Activated gamma-delta T cell (primary cell): ENCODE data around the gene FLVCR2.

Source experiments
- DNase-seq: peaks from one replicate; lab custom pipeline; 2025; lab: John Stamatoyannopoulos, UW

FLVCR2 gene

DNA sequence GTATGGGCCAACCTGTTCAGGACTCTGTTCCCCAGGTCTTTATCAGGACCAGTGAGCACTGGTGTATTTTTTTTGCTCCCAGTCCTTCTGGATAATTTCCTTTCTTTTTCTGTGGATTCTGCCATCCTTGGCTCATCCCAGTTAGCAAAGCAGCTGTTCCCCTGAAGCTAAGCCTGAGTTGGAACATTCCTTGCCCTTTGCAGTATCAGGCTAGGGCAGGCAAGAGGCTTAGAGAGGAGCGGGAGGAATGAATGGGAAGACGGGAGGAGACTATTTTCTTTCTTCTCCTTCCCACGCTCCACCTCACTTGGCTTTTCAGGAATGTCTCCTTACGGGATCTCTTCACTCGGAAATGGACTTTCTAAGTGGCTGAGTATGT is 53.0 kb downstream of the FLVCR2 start:
- DNase-seq, result no peak

DNA sequence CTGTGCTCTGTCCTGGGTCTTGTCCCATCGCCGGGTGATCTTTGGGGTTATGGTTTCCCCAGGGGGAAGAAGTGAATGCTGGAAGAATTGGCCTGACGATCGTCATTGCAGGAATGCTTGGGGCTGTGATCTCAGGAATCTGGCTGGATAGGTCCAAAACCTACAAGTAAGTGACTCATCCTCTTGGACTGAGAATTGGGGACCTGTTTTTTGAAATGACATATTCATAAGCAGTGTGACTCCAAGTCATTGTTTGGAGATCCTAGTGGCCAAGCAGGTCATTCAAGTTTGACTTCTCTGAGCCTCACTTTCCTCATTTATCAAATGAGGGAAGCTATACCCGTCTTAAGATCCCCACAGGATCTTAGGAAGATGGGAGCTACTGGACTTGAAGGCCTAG is 56.4 kb downstream of the FLVCR2 start:
- no peak for DNase-seq

DNA sequence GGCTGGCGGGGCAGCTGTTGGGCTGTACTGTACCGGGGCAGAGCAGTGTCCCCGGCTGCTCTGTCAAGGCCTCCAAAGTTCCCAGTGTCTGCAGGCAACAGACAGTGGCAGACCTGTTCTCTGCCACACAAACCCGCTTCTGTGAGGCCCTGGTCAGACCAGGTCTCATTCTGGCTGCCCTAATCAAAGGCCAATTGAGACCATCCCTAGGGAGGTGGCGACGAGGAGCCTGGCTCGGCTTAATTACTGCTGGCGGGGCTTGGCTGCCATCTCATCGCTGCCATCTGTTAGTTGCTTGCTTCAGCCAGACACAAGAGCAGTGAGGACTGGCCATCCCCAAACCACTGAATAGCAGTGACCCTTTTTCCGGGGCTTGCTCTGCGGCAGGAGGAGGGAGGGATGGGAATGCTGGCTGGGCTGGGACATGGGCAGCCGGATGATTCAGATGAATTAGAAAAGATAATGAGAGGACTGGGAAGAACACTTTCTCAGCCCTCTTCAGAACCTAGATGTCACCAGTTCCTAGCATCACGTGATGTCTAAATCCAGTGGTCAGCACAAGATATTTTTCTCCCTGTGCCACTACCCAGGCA is 57.8 kb downstream of the FLVCR2 start:
- DNase-seq, result no peak

DNA sequence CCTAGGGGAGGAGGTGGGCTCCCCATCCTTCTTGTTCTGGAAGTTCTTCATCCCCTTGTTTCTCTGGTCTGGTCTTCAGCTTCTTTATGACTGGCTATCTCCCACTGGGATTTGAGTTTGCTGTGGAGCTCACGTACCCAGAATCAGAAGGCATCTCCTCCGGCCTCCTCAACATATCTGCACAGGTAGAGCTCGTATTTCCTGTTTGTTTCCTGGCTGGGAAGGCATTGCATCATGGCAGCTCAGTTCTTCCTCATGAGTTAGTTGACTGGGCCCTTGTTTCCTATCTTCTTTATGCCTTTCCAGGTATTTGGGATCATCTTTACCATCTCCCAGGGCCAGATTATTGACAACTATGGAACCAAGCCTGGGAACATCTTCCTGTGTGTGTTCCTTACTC is 62.5 kb downstream of the FLVCR2 start:
- DNase-seq, result no peak

DNA sequence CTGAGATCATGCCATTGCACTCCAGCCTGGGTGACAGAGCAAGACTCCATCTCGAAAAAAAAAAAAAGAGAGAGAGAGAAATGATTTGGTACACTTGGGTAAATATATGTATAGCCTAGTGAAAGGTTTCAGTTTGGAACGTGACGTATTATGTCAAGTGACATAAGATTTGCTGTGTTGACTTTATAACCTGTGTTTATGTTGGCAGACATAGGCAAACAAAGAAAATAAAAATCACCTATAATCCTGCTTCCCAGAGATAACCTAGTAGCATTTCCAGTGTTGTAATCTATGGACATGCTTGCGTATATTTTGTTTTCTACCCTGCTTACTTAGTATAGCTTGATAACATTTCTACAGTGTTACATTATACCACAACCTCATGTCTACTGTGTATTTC is 65.6 kb downstream of the FLVCR2 start:
- DNase-seq, result no peak

DNA sequence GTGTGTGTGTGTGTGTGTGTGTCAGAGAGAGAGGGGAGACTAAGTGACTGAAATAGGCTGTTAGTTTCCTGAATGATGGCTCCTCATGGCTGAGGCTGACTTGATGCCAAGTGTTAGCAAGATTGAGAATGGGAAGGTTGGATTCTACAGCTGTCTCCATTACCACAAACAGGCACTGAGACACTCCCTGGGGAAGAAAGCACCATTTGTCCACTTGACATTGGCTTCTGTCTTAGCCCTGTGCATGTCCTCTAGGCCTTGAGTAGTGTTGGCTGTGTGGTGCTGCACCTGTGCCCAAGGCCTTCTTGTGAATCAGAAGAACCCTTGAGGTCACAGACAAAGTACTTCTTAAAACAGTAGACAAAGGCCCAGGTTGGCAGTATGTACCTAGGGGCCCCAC is 66.6 kb downstream of the FLVCR2 start:
- DNase-seq, result no peak

DNA sequence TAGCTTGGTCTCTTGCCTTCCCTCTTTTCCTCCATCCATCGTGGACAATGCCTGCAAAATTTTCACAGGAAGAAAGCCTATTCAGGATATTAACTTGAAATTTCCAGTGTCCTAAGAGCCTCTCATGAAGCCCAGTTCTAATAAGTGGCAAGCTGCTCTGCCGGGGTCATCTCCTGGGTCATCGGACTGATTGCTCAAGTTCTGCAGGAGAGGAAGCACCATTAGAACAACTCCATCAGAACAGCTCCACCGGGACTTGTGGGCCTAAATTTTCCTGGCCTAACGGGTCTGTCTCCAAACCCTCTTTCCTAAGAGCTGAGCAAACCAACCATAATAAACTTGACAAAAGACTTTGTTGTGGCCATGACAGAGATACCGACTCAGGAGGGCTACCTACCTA is 68.3 kb downstream of the FLVCR2 start:
- DNase-seq, result no peak

DNA sequence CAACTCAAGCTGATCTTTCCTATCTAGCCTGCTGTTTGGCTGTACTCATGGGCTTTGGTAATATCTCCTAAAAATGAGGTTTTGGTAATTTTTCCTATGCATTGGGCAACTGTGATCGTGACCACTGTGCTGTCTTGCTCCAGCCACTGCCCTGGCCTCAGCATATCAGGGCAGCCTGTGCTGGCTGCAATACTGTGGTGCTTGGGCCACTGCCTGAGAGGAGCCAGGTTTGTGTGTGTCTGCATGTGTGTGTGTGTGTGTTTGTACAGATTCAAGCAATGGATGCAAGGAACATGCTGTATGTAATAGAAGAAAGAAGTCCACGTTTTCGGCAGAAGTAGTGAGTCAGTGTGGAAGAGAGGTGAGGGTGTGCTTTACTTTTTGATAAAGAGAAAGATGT is 69.2 kb downstream of the FLVCR2 start:
- DNase-seq, result no peak

DNA sequence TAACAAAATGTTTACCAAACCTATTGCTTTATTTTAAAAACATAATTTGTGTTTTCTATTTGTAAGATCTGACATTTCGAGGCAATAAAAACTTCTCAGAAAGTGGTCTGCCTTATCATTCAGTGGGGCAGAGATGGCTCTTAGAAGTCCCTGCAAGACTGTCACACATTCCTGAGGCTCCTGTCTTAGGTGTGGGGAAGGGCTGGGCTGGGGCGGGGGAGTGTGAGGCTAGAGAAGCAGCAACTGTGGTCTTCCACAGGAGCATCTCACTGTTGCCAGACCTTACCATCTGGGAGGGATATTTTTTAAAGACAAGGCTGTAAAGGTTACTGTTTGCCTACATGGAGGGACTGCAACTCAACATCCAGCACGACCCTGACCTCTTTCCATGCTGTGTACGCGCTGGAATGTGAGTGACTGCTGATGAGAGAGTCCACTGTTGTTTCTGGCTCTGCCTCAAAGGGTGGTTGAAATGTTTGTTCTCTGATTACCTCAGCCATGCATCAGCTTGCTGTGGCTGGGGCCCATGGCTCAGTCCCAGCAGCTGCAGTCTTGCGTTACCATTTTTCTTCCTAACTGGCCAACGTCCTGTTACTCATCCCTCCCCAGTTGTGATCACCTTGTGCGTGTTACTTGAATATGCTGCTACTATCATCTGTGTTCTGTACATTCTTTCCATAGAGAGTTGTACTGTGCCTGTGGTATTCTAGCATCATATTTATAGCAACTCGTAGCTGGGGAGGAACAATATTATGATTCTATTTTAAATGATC is 69.8 kb downstream of the FLVCR2 start:
- no peak for DNase-seq

DNA sequence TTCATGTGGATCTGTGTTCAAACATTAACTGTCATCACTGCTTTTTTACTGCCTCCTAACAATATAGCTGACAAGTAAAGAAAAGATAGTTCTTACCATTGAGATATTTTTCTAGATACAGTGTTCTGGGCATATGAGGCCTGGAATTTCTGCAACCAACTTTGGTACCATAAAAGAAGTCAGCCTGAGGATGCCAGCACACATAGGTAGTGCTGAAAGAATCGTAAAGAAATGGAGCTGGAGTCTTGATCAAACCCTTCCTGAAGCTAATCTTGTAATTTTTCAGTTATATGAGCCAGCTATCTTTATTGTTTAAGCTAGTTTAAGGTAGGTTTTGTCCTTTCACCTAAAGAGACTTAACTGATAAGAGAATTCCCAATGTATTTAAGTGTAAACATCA is 70.9 kb downstream of the FLVCR2 start:
- no peak for DNase-seq

DNA sequence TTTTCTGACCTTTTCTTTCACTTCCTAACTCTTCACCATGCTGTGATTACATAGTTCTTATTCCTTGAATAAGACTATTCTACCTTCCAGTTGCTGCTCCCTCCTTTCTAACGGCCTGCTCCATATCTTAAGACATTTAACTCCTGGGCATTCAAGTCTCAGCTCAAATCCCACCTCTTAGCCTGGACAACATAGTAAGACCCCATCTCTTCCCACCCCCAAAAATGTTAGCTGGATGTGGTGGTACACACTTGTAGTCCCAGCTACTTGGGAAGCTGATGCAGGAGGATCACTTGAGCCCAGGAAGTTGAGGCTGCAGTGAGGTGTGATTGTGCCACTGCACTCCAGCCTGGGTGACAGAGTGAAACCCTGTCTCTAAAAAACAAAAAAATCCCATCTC is 71.4 kb downstream of the FLVCR2 start:
- no peak for DNase-seq

DNA sequence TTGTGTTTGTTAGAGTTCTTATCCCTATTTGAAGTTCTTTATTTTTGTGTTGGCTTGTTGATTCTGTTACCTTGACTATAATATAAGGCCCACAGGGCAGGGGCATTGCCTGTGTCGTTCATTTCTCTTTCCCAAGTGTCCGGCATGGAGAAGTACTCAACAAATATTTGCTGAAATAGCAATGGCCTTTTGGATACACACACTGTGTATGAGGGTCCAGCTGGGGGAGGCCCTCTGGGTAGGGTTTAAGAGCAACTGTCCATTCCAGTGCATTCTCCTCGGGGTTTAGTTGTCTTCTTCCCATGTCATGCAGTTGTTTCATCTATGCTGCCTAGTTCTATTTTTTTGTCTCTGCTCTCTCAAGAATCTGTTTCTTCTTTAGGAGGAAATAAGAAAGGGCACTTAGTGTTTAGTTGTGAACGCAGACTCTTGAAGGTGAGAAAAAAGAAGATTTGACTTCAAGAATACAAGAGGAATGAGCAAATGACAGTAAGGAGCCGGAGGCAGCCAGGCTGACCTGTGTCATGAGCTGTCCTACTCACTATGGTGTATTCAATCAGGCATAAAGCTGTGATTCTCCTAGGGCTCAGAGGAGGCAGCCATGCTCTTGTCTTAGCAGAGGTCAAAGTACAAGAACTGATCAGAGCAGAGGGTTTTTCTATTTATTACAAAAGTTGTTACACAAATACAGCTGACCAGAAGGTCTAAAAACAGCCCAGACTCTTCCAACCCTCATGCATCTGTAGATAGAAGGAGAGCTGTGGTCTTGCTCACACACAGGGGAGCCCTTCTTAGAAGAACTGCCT is 72.0 kb downstream of the FLVCR2 start:
- DNase-seq, result no peak

DNA sequence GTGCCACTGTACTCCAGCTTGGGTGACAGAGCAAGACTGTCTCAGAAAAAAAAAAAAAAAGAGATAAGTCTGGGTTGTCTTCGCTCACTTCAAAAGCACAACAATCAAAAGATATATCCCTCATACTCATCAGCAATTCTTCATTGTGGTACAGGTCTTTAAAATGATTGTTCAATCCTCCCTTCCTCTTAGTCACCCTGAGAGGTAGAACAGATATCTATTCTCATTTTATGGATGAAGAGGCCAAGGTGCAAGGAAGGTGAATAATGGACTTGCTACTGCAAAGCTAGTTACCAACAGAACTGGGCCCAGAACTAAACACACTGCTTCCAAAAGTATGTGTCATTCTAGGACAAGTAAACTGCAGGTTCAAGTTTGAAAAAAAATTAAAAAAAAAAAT is 75.1 kb downstream of the FLVCR2 start:
- DNase-seq, result no peak

DNA sequence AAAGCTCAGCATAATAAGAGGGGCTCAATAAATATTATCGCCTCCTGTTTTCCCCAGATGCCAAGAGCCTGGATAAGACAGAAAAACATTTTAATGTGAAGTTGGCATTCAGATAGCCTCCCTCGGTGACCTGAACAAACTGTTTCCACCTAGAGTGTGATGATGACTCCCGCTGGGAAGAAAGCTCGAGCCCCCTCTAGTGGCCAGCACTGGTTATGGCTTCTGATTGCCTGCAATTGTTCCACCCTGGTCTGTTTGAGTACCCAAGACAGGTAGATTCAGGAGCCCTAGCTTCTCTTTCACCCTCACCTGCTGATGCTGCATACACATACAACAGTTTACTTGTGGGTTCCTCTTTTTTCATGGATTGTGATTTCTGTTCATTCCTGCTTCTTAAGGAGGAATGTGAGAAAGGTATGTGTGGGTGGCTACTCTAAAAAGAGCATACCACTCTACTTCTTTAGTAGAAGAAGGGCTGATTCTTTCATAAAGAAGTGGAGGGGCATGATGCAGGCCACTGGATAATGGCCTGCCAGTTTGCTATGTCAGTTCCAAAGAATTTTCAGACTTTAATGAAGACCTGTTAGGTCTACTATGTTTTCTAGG is 75.8 kb downstream of the FLVCR2 start:
- no peak for DNase-seq

DNA sequence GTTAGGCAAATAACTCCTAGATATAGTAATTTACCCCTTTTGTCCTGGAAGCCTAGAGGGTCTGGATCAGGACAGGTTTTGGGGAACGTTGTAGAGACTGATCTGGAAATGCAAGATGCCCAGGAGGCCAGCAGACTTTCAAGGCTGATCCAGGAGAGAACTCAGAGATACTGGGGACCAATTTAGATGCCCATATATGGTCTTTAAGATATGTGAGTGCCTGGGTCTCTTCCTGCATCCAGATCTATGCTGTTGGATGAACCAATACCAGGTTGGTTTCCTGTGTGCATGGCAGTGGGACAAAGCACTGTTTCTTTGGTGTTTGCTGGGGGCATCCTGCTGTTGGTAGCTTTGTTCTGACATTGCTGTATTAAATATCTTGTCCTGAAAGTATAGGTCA is 76.8 kb downstream of the FLVCR2 start:
- no peak for DNase-seq

DNA sequence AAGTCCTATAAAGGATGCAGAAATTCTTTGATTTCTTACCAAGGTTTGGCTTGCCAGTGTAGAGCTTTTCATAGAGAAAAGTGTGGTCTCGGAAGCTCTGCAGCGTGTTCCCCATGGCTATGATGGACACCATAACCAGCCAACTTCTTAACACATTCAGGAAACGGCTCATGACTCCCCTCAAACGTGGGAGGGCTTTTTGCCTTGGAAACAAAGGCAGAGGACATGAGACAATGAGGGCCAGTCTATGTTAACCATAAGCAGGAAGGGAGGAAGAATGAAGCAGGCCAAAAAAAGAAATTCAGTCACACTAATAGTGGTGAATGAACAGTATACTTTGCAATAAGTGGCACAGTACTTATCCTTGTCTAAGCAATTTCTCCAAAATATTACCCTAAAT is 78.9 kb downstream of the FLVCR2 start:
- no peak for DNase-seq

DNA sequence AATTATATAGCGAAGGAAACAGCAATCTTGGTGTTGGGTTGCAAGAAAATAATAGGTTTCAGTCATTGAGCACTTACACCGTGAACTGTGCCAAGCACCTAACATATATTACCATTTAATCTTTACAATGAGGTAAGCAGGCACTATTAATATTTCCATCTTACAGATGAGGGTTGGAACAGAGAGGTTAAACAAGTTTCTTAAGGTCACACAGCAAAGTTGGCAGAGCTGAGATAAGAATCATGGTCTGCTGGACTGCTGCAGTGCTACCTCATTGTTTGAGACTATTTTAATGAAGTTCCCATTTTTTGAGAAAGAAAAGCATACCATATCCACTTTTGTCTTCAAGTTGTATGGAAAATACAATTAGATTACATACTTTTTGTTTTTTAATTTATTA is 80.5 kb downstream of the FLVCR2 start:
- no peak for DNase-seq

DNA sequence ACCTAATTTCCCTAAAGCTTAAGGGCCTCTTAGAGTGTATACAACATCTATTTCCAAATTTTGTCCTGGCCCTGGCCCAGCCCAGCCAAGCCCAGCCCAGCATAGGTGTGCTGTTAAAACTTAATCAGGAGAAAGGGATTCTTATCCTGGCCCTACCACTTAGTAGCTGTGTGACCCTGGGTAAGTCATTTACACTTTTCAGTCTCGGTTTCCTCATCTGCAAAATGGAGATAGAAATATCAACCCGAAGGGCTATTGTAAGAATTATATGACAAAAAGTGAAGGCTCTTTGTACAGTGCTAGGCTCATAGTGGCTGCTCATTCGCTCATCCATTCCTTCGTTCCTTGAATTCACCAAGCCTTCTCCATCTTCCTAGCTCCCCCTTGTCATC is 81.8 kb downstream of the FLVCR2 start:
- no peak for DNase-seq

DNA sequence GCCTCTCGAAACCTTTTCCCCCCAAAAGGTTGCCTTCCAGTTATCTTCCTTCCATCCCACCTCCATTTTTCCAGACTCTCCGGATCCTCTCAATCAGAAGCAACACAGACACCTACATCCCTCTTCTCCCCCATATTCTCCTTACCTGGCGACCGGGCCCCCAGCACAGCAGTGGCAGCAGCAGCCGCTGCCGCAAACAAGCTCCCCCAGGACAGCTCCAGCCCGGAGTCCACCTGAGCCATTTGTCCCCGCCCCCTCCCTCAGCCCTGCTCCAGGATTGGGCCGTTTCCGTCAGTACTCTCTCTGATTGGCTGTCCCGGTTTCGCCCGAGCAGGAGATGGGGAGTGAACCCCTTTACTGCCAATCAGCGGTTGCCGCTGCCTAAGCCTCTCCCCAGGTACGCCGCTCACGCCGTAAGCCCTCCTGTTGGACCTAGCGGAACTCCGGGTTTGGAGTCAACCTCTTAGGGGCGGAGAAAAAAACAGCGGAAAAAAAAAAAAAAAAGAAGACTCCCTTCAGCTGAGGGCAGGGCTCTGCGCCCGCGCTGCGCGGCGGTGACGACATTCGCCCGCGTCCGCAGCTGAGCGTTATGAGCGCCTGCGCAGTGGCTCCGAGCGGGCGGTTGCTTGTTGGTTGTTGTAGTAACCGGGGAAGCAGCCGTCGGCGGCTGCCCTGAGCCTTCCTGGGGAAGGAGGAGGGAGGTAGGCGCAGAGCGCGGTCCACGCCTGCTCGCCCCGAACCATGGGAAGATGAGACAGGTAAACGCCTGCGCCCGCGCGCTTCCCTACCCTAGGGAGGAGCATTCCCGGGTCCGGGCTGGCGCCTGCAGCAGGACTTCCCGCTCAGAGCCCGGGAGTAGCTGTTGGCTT is 82.4 kb downstream of the FLVCR2 start, which contains the start of the genes ERG28 and TTLL5:
Gene ERG28, minus strand, starts transcription at position 247 of the 869 bp plus-strand sequence. CDS start 3,374 bp downstream, outside the sequence.
Gene TTLL5, plus strand, starts transcription at position 617 of the 869 bp plus-strand sequence. CDS start 1,904 bp downstream, outside the sequence.
- DNase-seq, result peak; percentile 95

DNA sequence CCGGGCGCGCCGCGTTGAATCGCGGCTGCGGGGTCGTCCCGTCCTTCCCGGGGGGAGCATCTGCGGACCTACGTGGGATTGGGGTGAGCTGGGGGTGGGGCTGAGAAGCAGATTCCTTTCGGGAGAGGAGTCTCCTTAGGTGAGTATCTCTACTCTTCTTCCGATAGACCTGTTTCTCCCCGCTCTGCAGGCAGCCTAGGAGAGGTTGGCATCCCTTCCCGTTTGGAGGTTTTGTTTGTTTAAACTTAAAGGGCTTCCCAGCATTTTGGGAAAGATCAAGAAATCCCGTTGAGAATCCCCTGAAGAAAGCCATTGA is 83.0 kb downstream of the FLVCR2 start:
- no peak for DNase-seq

DNA sequence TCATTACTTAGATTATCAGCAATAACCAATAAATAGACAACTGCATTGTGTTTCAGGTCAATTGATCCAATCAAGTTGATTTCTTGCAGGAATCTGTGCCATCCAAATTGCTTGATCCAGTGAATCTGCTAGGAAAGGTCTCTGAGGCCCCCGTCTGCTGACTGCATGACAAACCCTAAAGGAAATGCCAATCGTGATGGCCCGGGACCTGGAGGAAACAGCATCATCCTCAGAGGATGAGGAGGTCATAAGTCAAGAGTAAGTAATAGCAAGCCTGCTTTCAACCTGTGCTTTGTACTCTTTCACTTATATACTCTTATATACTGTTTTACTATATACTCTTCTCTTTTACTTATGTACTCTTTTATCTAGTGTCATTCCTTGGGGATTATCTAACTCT is 84.5 kb downstream of the FLVCR2 start:
- DNase-seq, result no peak
